OCI-LY7 (cell line): ENCODE data around the gene LTV1.

Source experiments
- CTCF ChIP-seq: fragments of 200-600 bp; sonication (generic); conservative IDR thresholded peaks from 2 replicates; pipeline ENCODE4 v1.5.1; 2014; ENCODE audit warnings: mild to moderate bottlenecking, antibody characterized with exemption, low read length, moderate library complexity, mixed read lengths
- EZH2phosphoT487 ChIP-seq: fragments of 200-600 bp; sonication (generic); IDR thresholded peaks from 2 replicates; pipeline ENCODE4 v1.6.1; 2018; ENCODE audit warnings: low read depth, borderline replicate concordance, mild to moderate bottlenecking, mixed run types, antibody characterized with exemption, low read length, moderate library complexity, mixed read lengths

- TF ChIP-seq CTCF: no peak
- TF ChIP-seq EZH2phosphoT487: no peak
Measured at GRCh38 chr6:143817621-143818020, 25.5 kb upstream of the LTV1 start.
